ENCODE results near the gene COPA. TPM values are rescaled to one million over a fixed set of nuclear protein-coding genes. Genes with fewer than 3 reads are reported as not detected.
A peak's percentile ranks its signal among the peaks of the same experiment; 100 is the strongest.

The COPA gene
- total and polyA plus RNA-seq, 2 experiments from 2014 or later: 141 to 151 TPM

GRCh38 chr1:160257411-160258015 is 85.5 kb downstream of the COPA start:
- H3K27ac ChIP-seq: no peak overlapping the region
- peaks cover 15% of the 10 kb centered on the region for H4K20me1 ChIP-seq (ENCODE audit: insufficient read depth, poor library complexity, severe bottlenecking)
- H3K36me3 ChIP-seq (replicated peaks; ENCODE audit: insufficient read depth, low read depth): no peaks in the 10 kb centered on the region
- no peak overlapping the region for H3K4me2 ChIP-seq
- H3K27me3 ChIP-seq: no peaks in the 10 kb centered on the region
- DNase-seq (ENCODE audit: low spot score): no peak
- peaks cover 75% of the 10 kb centered on the region for H3K79me2 ChIP-seq
- 88% methylated on average over 6 of the region's 6 CpGs for WGBS (ENCODE audit: low lambda C conversion rate, missing lambda C conversion rate)
- peaks cover 23% of the 10 kb centered on the region for H3K4me1 ChIP-seq (ENCODE audit: insufficient read depth)
- H3K4me3 ChIP-seq: no peak overlapping the region
- no peak overlapping the region for H2AFZ ChIP-seq
- H3K9me2 ChIP-seq (replicated peaks; ENCODE audit: insufficient read depth): no peaks in the 10 kb centered on the region
- no peak for TF ChIP-seq EZH2 (IDR thresholded peaks at IDR 0.05; ENCODE audit: borderline replicate concordance)
- no peak for TF ChIP-seq EZH2phosphoT487 (IDR thresholded peaks at IDR 0.05; ENCODE audit: low read depth, severe bottlenecking, unreplicated experiment)
- TF ChIP-seq, protein P1, sequence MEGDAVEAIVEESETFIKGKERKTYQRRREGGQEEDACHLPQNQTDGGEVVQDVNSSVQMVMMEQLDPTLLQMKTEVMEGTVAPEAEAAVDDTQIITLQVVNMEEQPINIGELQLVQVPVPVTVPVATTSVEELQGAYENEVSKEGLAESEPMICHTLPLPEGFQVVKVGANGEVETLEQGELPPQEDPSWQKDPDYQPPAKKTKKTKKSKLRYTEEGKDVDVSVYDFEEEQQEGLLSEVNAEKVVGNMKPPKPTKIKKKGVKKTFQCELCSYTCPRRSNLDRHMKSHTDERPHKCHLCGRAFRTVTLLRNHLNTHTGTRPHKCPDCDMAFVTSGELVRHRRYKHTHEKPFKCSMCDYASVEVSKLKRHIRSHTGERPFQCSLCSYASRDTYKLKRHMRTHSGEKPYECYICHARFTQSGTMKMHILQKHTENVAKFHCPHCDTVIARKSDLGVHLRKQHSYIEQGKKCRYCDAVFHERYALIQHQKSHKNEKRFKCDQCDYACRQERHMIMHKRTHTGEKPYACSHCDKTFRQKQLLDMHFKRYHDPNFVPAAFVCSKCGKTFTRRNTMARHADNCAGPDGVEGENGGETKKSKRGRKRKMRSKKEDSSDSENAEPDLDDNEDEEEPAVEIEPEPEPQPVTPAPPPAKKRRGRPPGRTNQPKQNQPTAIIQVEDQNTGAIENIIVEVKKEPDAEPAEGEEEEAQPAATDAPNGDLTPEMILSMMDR (IDR thresholded peaks at IDR 0.05; ENCODE audit: poor library complexity): no peak
- no peaks in the 10 kb centered on the region for H3K9me3 ChIP-seq (ENCODE audit: low read depth)

- Histone ChIP-seq H3K36me3 (replicated peaks; ENCODE audit: insufficient read depth, low read depth) (no peaks in the 10 kb centered on the region), H3K9me2 (replicated peaks; ENCODE audit: insufficient read depth) (no peaks in the 10 kb centered on the region), H3K27ac (no peak overlapping the region), H3K4me1 (ENCODE audit: insufficient read depth) (peaks cover 23% of the 10 kb centered on the region), H2AFZ (no peak overlapping the region), H3K9me3 (ENCODE audit: low read depth) (no peaks in the 10 kb centered on the region), H4K20me1 (ENCODE audit: insufficient read depth, poor library complexity, severe bottlenecking) (peaks cover 18% of the 10 kb centered on the region), H3K79me2 (peaks cover 77% of the 10 kb centered on the region), H3K4me3 (no peak overlapping the region), H3K27me3 (no peaks in the 10 kb centered on the region), H3K4me2 (peak overlapping the region; percentile 36)
- no peak for TF ChIP-seq EZH2phosphoT487 (IDR thresholded peaks at IDR 0.05; ENCODE audit: low read depth, severe bottlenecking, unreplicated experiment)
- WGBS (ENCODE audit: low lambda C conversion rate, missing lambda C conversion rate): 60% methylated on average over 3 of the region's 3 CpGs
- DNase-seq (ENCODE audit: low spot score): peak; percentile 10
These were observed 86.5 kb downstream of the COPA start for GRCh38 chr1:160256396-160257046.

- no peaks in the 10 kb centered on the region for H3K9me2 ChIP-seq (replicated peaks; ENCODE audit: insufficient read depth)
- H3K9me3 ChIP-seq (ENCODE audit: low read depth): no peaks in the 10 kb centered on the region
- H4K20me1 ChIP-seq (ENCODE audit: insufficient read depth, poor library complexity, severe bottlenecking): peaks cover 23% of the 10 kb centered on the region
- peaks cover 82% of the 10 kb centered on the region for H3K79me2 ChIP-seq
- no peak for DNase-seq (ENCODE audit: low spot score)
- TF ChIP-seq, protein P1 (IDR thresholded peaks at IDR 0.05; ENCODE audit: poor library complexity): no peak
- TF ChIP-seq EZH2phosphoT487 (IDR thresholded peaks at IDR 0.05; ENCODE audit: low read depth, severe bottlenecking, unreplicated experiment) (no peak), EZH2 (IDR thresholded peaks at IDR 0.05; ENCODE audit: borderline replicate concordance) (no peak)
- H3K4me3 ChIP-seq: no peak overlapping the region
- 79% methylated on average over 4 of the region's 4 CpGs for WGBS (ENCODE audit: low lambda C conversion rate, missing lambda C conversion rate)
- peaks cover 23% of the 10 kb centered on the region for H3K4me1 ChIP-seq (ENCODE audit: insufficient read depth)
- H3K36me3 ChIP-seq (replicated peaks; ENCODE audit: insufficient read depth, low read depth): no peaks in the 10 kb centered on the region
- peak overlapping the region; percentile 36 for H3K4me2 ChIP-seq
- H3K27me3 ChIP-seq: no peaks in the 10 kb centered on the region
- H3K27ac ChIP-seq: no peak overlapping the region
- no peak overlapping the region for H2AFZ ChIP-seq
These were observed 87.2 kb downstream of the COPA start for GRCh38 chr1:160255781-160256300.

All from hepatocyte (in vitro differentiated cells).